Inflammatory macrophage treated with lipopolysaccharide for 4 hours (primary cell): ENCODE measurements around the gene MAMLD1.

Experiments
- DNase-seq: peaks from one replicate; pipeline ENCODE4 v3.0.0-alpha.2; 2020

MAMLD1 gene

DNA sequence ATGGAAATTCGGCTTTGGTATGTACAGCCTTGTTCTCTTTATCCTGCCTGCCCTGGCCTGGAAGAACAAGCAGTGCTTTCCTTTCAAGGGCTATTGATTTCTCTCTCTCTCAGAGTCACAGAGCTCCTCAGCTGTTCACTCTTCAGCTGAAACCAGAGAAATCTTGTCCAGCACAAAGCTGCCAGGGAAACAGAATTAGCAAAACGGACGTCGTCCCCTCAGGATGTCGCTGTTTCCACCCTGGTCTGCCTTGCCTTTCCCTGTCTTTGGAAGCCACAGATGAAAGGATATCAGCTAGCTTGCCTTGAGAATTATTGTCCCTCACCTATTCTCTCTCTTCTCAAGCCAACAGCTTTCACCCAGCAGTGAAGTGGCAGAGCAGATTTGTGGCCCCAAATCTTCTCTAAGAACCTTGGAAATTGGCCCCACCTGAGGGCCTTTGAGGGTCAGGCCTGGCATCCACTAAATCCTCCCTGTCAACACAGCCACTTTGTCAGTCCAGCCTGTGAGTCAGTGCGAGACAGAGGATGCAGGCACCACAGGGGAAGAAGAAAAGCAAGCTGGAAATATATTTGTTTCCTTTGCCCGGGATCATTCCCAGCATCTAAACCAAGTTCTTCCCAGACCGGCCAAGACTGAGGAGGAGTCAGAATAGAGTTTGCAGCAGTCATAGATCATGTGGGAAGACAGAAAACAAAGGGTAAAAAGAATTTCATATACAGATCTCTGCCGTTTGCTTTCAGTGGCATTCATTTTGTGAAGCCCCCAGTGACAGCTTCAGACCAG, 141.5 kb downstream of the MAMLD1 start:
- no peak for DNase-seq

GRCh38 chrX:150506020-150506419, 142.9 kb downstream of the MAMLD1 start:
- no peak for DNase-seq

DNA sequence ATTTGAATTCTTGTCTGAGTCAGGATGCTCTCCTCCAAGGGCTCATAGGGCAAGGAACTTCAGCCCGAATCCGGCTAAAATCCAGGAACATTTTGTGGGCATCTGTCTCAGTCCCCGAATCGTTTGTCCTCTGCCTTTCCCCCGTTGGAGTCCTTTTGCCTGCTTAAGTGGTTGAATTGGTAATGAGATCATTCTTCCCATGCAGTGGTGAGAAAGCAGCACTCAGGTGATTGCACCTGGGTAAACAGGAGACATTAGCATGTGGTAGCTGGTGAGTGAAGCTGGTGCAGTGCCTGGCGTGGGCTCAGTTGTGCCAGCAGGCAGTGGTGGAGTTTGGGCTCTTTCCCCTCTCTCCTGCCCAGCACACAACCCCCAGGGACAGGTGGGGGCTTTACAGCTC, 143.4 kb downstream of the MAMLD1 start:
- DNase-seq: no peak

DNA sequence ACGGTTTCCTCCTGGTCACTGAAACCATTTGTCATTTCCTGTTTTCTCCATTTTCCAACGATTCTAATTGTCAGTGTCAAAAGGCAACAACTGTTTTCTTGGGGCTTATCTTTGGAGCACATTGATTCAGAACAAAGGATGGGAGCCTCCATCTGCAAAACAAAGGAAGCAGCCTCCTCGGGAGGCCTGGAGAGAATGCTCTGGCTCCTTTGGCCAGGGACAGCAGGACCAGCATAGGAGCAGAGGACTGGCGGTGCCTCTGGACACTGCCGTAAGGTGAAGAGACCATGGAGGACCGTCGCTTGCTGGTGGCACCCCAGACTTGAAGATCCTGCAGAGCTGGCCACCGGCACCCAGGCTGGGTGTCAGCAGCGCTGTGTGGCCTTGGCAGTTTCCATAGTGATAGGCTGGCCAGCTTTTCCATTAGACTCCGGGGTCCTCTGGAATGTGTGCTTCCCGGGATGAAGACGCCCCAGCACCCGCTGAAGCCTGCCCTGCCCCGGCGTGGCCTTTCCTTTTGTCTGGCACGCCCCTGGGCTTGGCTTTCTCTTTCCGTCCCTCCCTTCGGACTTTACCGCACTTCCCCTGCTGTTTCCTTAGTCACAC, 144.2 kb downstream of the MAMLD1 start:
- DNase-seq: no peak

DNA sequence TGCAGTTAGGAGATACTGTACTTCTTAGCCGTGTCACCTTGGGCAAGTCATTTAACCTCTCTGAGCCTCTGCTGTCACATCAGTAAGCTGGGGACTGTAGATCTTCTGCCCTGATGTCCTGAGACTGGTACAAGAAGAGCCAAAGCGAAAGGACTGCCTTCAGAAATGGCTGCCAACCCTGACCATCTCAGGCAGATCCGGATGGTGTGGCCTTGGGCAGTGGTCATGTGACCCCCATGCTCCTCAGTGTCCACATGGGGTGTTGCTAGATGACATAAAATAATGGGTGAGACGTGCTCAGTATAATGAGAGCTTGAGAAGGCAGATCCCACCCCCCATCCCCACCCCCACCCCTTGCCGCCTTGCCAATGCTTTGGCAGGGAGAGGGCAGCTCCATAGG, 144.9 kb downstream of the MAMLD1 start:
- no peak for DNase-seq

DNA sequence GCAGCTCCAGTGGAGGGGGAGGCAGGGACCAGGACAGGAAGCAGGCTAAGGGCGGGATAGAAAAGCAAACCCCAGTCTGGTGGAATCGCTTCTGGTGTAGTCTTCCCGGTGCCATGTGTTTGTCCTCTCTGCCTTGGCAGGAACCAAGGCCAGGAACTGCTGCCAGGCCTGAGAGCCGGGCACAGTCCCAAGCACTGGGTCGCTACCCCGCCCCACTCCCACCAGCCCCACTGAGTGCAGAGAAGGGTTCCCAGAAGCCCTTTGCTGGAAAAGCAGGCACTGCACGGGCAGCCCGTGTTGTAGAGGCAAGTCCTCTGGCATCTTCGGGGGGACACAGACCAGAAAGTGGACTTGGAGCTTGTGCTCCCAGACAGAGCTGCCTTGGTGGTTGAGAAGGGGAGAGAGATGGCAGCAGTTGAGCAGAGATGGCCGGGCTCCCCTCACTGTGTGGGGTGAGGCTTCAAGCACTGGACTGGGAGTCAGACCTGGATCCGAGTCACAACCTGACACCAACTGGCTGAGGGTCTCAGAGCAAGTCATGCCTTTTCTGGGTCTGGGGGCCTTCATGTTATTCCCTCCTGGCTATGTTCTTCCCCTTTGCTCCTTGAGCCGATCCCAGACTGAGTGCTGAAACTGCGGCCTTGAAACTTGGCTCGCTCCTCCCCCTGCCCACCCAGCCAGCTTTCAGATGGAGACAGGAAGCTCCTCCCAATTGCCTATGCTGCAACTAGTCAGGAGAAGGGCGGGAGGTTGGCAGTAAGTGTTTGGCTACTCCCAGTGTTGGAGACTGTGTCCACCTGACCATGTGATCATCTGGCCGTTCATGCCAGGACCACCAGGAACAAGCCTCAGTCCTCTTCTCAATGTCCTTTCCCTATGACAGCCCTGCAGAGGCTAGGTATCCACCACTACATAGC, 145.6 kb downstream of the MAMLD1 start:
- no peak for DNase-seq

DNA sequence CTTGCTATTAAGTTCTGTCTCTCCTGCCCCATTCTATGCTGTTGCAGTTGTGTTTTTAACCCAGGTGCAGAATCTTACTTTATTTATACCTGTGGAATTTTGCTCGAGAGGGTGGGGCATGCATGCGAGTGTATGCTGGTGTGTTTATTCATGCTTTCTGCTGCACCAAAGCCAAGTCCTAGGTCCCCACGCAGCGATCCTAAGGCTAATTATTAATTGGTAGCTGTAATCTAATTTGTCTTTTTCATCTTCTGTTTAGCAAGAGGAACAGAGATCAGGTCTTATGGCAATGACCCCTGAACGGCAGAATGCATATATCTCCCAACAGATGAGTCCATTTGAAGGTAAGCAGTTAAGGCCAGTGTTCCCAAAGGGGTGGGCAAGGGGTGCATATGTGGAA, 146.6 kb downstream of the MAMLD1 start:
- no peak for DNase-seq

DNA sequence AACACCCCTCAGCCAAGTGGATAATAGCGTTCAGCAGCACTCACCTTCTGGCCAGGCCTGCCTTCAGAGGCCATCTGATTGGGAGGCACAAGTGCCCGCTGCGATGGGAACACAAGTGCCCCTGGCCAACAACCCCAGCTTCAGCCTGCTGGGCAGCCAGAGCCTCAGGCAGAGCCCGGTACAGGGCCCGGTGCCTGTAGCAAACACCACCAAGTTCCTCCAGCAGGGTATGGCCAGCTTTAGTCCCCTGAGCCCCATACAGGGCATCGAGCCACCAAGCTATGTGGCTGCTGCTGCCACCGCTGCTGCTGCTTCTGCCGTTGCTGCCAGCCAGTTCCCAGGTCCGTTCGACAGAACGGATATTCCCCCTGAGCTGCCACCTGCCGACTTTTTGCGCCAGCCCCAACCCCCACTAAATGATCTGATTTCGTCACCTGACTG, 149.4 kb downstream of the MAMLD1 start:
- no peak for DNase-seq

DNA sequence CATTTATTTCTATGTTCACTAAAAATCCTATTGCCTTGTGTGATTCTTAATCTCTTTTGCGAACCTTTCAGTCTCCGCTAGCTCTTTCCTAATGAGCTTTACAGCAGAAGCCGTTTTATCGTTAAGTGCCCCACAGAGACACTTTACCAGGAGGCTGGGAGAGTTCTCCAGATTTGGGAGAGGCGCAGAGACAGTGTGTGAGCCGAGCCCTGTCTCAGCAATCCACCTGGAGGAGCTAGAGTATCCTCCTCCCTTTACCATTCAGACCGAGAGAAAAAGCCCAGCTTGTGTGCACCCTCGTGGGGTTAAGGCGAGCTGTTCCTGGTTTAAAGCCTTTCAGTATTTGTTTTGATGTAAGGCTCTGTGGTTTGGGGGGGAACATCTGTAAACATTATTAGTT, 150.4 kb downstream of the MAMLD1 start:
- no peak for DNase-seq

DNA sequence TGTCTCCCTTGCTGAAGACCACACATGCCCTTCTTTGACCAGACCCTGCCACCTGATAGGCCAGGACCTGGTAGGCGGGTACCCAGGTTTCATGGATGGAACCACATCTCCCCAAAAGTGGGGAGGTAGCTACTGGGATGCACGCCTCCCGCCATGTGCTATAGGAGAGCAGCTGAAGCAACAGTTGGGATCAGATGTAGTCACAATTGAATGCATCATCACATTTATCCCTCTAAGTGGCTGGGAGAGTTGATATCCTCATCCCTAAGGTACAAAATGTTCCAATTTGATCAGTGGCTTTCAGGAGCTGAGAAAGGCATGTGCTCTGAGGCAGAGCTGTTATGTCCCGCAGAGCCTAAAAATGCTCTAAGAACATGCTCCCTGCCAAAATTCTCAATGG, 151.3 kb downstream of the MAMLD1 start:
- no peak for DNase-seq

- DNase-seq: no peak
Measured at GRCh38 chrX:150515801-150516200, 152.7 kb downstream of the MAMLD1 start.

- no peak for DNase-seq
Measured at GRCh38 chrX:150517303-150517910, 154.3 kb downstream of the MAMLD1 start.

- DNase-seq: no peak
Measured at GRCh38 chrX:150522494-150522893, 159.4 kb downstream of the MAMLD1 start.

GRCh38 chrX:150525061-150525919, 162.2 kb downstream of the MAMLD1 start:
- DNase-seq: no peak

DNA sequence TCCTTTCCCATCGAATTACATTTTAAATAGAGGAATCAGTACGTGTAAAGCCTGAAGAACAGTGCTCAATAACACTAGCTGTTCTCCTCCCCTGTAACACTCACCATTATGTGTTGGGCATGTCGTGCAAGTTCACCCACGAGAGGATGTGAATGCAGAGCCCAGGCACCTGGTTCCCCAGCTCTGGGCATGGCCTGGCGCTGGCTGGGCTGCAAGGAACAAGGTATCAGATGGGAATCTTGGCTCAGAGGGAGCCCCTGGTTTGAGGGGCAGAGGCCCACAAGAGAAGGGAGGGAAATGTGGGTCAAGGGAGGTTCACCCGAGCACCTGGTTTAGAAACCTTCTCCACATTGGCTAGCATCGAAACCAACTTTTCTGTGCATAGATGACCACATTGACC, 163.6 kb downstream of the MAMLD1 start:
- no peak for DNase-seq

DNA sequence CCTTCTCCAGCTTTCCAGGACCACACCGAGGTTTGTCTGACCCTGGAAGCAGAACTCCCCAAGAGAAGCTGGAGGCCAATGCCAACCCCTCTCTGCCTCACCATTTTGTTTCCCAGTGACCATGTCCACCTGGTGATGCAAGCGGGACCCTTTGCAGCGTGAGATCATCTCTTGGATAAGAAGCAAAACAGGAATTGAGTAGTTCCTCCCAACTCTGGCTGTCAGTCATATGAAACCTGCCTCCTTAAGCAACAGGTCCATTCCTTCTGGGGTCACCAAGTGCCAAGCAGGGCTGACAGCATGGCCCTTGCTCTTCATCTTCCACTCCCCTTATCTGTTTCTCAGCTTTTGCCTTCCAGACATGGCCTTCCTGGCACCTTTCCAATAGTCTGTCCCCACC, 164.0 kb downstream of the MAMLD1 start:
- DNase-seq: peak; percentile 77

GRCh38 chrX:150529587-150529986, 166.5 kb downstream of the MAMLD1 start:
- no peak for DNase-seq

- DNase-seq: no peak
Measured at GRCh38 chrX:150530821-150531220, 167.7 kb downstream of the MAMLD1 start.

GRCh38 chrX:150531467-150531866, 168.3 kb downstream of the MAMLD1 start:
- DNase-seq: no peak

DNA sequence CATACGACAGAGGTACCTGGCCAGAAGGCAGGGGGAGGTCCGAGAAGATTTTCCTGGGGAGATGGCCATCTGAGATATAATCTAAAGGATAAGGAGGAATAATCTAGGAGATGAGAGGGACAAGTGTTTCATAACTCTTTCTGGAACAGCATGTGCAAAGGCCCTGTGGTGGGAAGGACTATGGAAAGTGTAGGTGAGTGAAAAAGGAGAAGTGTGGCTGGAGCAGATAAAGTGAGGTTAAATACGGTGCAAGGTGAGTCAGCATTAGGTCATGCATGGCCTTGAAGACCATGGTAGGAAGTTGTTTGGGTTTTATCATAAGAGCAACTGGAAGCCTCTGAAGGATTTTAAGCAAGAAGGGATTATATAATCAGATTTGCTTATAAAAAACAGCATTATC, 170.7 kb downstream of the MAMLD1 start:
- DNase-seq: no peak

DNA sequence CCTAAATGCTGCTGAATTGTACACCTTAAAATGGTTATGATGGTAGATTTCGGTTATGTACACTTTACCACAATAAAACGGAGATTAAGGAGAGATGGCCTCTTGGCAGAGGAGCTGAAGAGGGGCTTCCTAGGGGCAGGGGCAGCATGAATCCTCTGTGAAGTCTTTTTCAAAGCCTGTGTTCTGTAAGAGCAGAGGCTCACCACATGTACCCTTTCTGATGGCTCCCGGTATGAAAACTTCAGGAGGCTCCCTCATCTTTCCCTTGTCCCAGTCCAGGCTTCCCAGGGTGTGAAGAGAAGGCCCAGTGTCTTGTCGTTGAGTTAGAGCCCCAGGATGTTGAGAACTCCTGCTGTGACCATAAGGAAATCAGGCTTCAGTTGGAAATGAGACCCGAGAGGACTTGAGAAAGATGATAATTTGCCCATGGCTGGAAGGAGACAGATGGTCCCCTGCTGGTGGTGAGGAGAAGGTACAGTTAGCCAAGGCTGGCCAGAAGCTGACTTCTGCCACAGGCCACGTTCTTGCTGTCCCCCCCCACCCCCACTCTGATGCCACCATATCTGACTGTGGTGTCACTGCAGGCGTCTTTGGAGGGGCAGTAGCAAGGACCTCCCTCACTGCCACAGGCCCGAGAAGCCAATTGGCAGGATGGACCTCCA, 173.5 kb downstream of the MAMLD1 start:
- DNase-seq: no peak

DNA sequence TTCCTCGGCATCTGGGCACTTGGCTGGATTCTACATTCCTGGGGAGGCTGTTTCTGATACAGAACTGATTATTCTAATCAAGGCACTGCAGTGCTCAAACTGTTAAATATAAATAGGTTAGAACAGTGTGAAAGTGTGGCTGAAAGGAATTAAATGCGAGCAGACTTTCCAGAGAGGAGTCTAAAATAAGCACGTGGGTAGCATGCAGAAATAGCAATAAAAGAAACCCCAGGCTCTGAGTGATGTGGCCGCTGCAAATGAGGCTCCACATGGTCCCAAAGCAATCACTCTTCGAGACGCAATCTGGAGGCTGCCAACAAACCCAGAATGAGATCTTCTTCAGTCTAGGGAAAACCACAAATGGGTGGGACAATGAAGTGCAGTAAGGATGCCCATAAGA, 174.7 kb downstream of the MAMLD1 start:
- no peak for DNase-seq
